Loucy (cell line): Measurements from ENCODE around the gene MGLL.

ENCODE experiments used
- CTCF ChIP-seq: fragments of 200-600 bp; sonication (generic); conservative IDR thresholded peaks from 2 replicates; pipeline ENCODE4 v1.5.1; 2014; ENCODE audit warnings: mild to moderate bottlenecking, antibody characterized with exemption, low read length
- EZH2phosphoT487 ChIP-seq: fragments of 200-600 bp; IDR thresholded peaks from 2 replicates; pipeline ENCODE4 v1.6.1; 2018; ENCODE audit warnings: antibody characterized with exemption, mild to moderate bottlenecking, moderate library complexity, borderline replicate concordance

- TF ChIP-seq CTCF: no peak
- TF ChIP-seq EZH2phosphoT487: no peak
Observed at GRCh38 chr3:127662001-127662469, 160.3 kb downstream of the MGLL start.
